Rectal smooth muscle tissue (tissue), 1 donor: ENCODE data around the gene CUEDC2.

ENCODE experiments used
- H3K27ac ChIP-seq: one replicate; pipeline ENCODE4 v1.7.0; 2013; ENCODE audit warnings: low read depth, low read length, inconsistent platforms
- H3K27me3 ChIP-seq: one replicate; pipeline ENCODE4 v1.7.0; 2013; ENCODE audit warnings: low read length; ENCODE audit not compliant: control insufficient read depth, insufficient read depth
- H3K36me3 ChIP-seq: one replicate; pipeline ENCODE4 v1.7.0; 2013; ENCODE audit warnings: low read length; ENCODE audit not compliant: control insufficient read depth, insufficient read depth
- H3K4me1 ChIP-seq: one replicate; pipeline ENCODE4 v1.7.0; 2013; ENCODE audit warnings: low read length; ENCODE audit not compliant: control insufficient read depth, insufficient read depth
- H3K4me3 ChIP-seq: one replicate; pipeline ENCODE4 v1.7.0; 2013; ENCODE audit warnings: low read length
- H3K9ac ChIP-seq: one replicate; pipeline ENCODE4 v1.7.0; 2013; ENCODE audit warnings: low read length

The CUEDC2 gene

GRCh38 chr10:102432162-102432950 is at the start of gene CUEDC2:
Gene CUEDC2 (minus strand): TSS chr10:102432574. CDS start chr10:102425188, 7,386 bp downstream.
- H3K27me3 ChIP-seq, result no peaks in the 10 kb centered on the region
- H3K36me3 ChIP-seq, result no peaks in the 10 kb centered on the region
- peak within 1 kb of the TSS; percentile 98 for H3K4me3 ChIP-seq
- H3K27ac ChIP-seq, result peak within 1 kb of the TSS; percentile 81
- H3K4me1 ChIP-seq, result peaks cover 7% of the 10 kb centered on the region
- H3K9ac ChIP-seq, result peak within 1 kb of the TSS; percentile 96

- H3K4me1 ChIP-seq, result no peaks in the 10 kb centered on the region
- no peaks in the 10 kb centered on the region for H3K27me3 ChIP-seq
- peaks cover 54% of the 10 kb centered on the region for H3K36me3 ChIP-seq
Observed at GRCh38 chr10:102480396-102480795, 48.0 kb upstream of the CUEDC2 start.

GRCh38 chr10:102479651-102480050 is 47.3 kb upstream of the CUEDC2 start:
- Histone ChIP-seq H3K9ac (no peak overlapping the region), H3K27me3 (no peaks in the 10 kb centered on the region), H3K36me3 (peaks cover 47% of the 10 kb centered on the region), H3K4me1 (no peaks in the 10 kb centered on the region), H3K4me3 (no peak overlapping the region), H3K27ac (no peak overlapping the region)

More at GRCh38 chr10:102480396-102480795, 48.0 kb upstream of the CUEDC2 start:
- no peak overlapping the region for H3K4me3 ChIP-seq
- H3K9ac ChIP-seq, result no peak overlapping the region
- no peak overlapping the region for H3K27ac ChIP-seq

GRCh38 chr10:102476466-102477141 is 44.2 kb upstream of the CUEDC2 start:
- Histone ChIP-seq H3K4me1 (no peaks in the 10 kb centered on the region), H3K9ac (no peak overlapping the region), H3K4me3 (no peak overlapping the region), H3K36me3 (peaks cover 18% of the 10 kb centered on the region), H3K27me3 (no peaks in the 10 kb centered on the region), H3K27ac (no peak overlapping the region)

GRCh38 chr10:102475451-102476040 is 43.2 kb upstream of the CUEDC2 start:
- peaks cover 8% of the 10 kb centered on the region for H3K36me3 ChIP-seq
- H3K27ac ChIP-seq, result no peak overlapping the region
- H3K4me1 ChIP-seq, result no peaks in the 10 kb centered on the region
- H3K4me3 ChIP-seq, result no peak overlapping the region
- no peak overlapping the region for H3K9ac ChIP-seq
- H3K27me3 ChIP-seq, result no peaks in the 10 kb centered on the region

- no peaks in the 10 kb centered on the region for H3K4me1 ChIP-seq
- H3K27me3 ChIP-seq, result no peaks in the 10 kb centered on the region
- H3K4me3 ChIP-seq, result no peak overlapping the region
- no peak overlapping the region for H3K27ac ChIP-seq
- no peak overlapping the region for H3K9ac ChIP-seq
- H3K36me3 ChIP-seq, result no peaks in the 10 kb centered on the region
Observed at GRCh38 chr10:102473445-102474331, 41.3 kb upstream of the CUEDC2 start.

GRCh38 chr10:102470579-102471546 is 38.5 kb upstream of the CUEDC2 start:
- no peak overlapping the region for H3K9ac ChIP-seq
- H3K4me1 ChIP-seq, result no peaks in the 10 kb centered on the region
- no peaks in the 10 kb centered on the region for H3K27me3 ChIP-seq
- H3K4me3 ChIP-seq, result no peak overlapping the region
- H3K27ac ChIP-seq, result no peak overlapping the region
- H3K36me3 ChIP-seq, result no peaks in the 10 kb centered on the region

- H3K4me1 ChIP-seq, result no peaks in the 10 kb centered on the region
- no peak overlapping the region for H3K27ac ChIP-seq
- H3K36me3 ChIP-seq, result no peaks in the 10 kb centered on the region
- H3K4me3 ChIP-seq, result no peak overlapping the region
- H3K27me3 ChIP-seq, result no peaks in the 10 kb centered on the region
- no peak overlapping the region for H3K9ac ChIP-seq
Observed at GRCh38 chr10:102468683-102469082, 36.3 kb upstream of the CUEDC2 start.

GRCh38 chr10:102467971-102468438 is 35.6 kb upstream of the CUEDC2 start:
- H3K36me3 ChIP-seq, result no peaks in the 10 kb centered on the region
- H3K4me1 ChIP-seq, result no peaks in the 10 kb centered on the region
- no peak overlapping the region for H3K27ac ChIP-seq
- no peak overlapping the region for H3K4me3 ChIP-seq
- H3K9ac ChIP-seq, result no peak overlapping the region
- H3K27me3 ChIP-seq, result no peaks in the 10 kb centered on the region

GRCh38 chr10:102467318-102467717 is 34.9 kb upstream of the CUEDC2 start:
- Histone ChIP-seq H3K4me3 (no peak overlapping the region), H3K9ac (no peak overlapping the region), H3K4me1 (no peaks in the 10 kb centered on the region), H3K27me3 (no peaks in the 10 kb centered on the region), H3K27ac (no peak overlapping the region), H3K36me3 (no peaks in the 10 kb centered on the region)

- Histone ChIP-seq H3K36me3 (no peaks in the 10 kb centered on the region), H3K27ac (no peak overlapping the region), H3K9ac (no peak overlapping the region), H3K4me1 (peaks cover 4% of the 10 kb centered on the region), H3K4me3 (no peak overlapping the region), H3K27me3 (no peaks in the 10 kb centered on the region)
Observed at GRCh38 chr10:102465466-102465865, 33.1 kb upstream of the CUEDC2 start.
